Measurements from ENCODE around the gene KCNMA1. TPM values are rescaled to one million over a fixed set of nuclear protein-coding genes. Genes with fewer than 3 reads are reported as not detected.

KCNMA1 gene
- total RNA-seq, 1 experiment from 2014 or later, result 0.49 TPM

GRCh38 chr10:76884673-76885275 lies 752.8 kb downstream of the KCNMA1 start:
- no peak for TF ChIP-seq ZFX (IDR thresholded peaks at IDR 0.05)
- no peak for TF ChIP-seq POLR2A (IDR thresholded peaks at IDR 0.05; ENCODE audit: borderline replicate concordance, extremely low read depth, insufficient read depth, insufficient read length)
- no peaks in the 10 kb centered on the region for H3K36me3 ChIP-seq (ENCODE audit: control insufficient read depth in 1 of 2, insufficient read depth in 2 of 2, low read length in 2 of 2)
- ChIA-PET CTCF (no interaction called here), POLR2A (interaction anchor here (0.7 kb wide), 1 partner anchor 243 kb away, joined by 3 read pairs; no protein-coding TSS in a partner anchor), RAD21 (ENCODE audit: low non-redundant PET in 1 of 2, low total read pairs in 2 of 2, uncharacterized antibody in 2 of 2, unreplicated experiment in 2 of 2) (no interaction called here)
- H3K27ac ChIP-seq (ENCODE audit: low read depth, low read length), result no peak overlapping the region
- H3K4me3 ChIP-seq (replicated peaks in 1 of 2; ENCODE audit: low read depth in 1 of 2, low read length in 2 of 2), result no peak overlapping the region
- DNase-seq (ENCODE audit: low read depth, low spot score) (no peak), ATAC-seq (no peak)
- no peaks in the 10 kb centered on the region for H4K20me1 ChIP-seq (ENCODE audit: insufficient read depth)
- H3K9me2 ChIP-seq (ENCODE audit: insufficient read depth), result no peaks in the 10 kb centered on the region
- H3K4me2 ChIP-seq (ENCODE audit: low read length), result no peak overlapping the region
- H2AFZ ChIP-seq (ENCODE audit: low read depth, low read length, poor library complexity, severe bottlenecking), result no peak overlapping the region
- no peaks in the 10 kb centered on the region for H3K9me3 ChIP-seq (ENCODE audit: control insufficient read depth in 1 of 2, insufficient read depth in 1 of 2, low read depth in 1 of 2, low read length in 2 of 2)
- no peaks in the 10 kb centered on the region for H3K79me2 ChIP-seq (ENCODE audit: insufficient read depth, low read length)
- H3K4me1 ChIP-seq (ENCODE audit: control insufficient read depth in 1 of 2, insufficient read depth in 2 of 2, low read length in 2 of 2), result no peaks in the 10 kb centered on the region
- intact Hi-C loops (cut with micrococcal nuclease), result no loop called here
- H3K27me3 ChIP-seq (ENCODE audit: insufficient read depth, low read length), result peaks cover 10% of the 10 kb centered on the region; the same call in 1 of the 2 replicates
- no peak overlapping the region for H3K9ac ChIP-seq (ENCODE audit: low read length)
- BruUV-seq (replicated peaks), result no TSS peak

DNA sequence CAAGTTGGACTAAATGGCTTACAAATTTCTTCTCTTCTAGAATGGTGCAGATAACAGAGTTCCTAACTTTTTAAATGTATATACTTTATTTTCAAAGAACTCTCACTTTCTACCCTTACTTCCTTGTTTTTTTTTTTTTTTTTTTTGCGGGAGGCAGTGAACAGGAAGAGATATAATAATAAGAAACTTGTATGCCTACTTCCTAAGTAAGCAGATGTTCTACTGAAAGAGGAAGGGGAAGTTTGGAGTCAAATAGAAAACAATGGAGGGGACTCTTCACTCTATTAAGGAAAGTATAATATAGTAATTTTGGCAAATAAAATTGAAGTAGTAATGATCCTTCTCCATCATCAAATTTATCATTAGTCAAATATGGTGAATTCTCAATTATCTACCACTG lies 754.0 kb downstream of the KCNMA1 start:
- no peak overlapping the region for H3K27ac ChIP-seq (ENCODE audit: low read depth, low read length)
- CTCF ChIA-PET, result no interaction called here
- H2AFZ ChIP-seq (ENCODE audit: low read depth, low read length, poor library complexity, severe bottlenecking), result no peak overlapping the region
- H3K4me3 ChIP-seq (replicated peaks in 1 of 2; ENCODE audit: low read depth in 1 of 2, low read length in 2 of 2), result no peak overlapping the region
- H3K36me3 ChIP-seq (ENCODE audit: control insufficient read depth in 1 of 2, insufficient read depth in 2 of 2, low read length in 2 of 2), result no peaks in the 10 kb centered on the region
- RAD21 ChIA-PET (ENCODE audit: low non-redundant PET in 1 of 2, low total read pairs in 2 of 2, uncharacterized antibody in 2 of 2, unreplicated experiment in 2 of 2), result no interaction called here
- no peak overlapping the region for H3K9ac ChIP-seq (ENCODE audit: low read length)
- no peak overlapping the region for H3K4me2 ChIP-seq (ENCODE audit: low read length)
- intact Hi-C loops (cut with micrococcal nuclease), result no loop called here
- BruUV-seq (replicated peaks), result no TSS peak
- ATAC-seq, result no peak
- POLR2A ChIA-PET, result no interaction called here
- H3K9me3 ChIP-seq (ENCODE audit: control insufficient read depth in 1 of 2, insufficient read depth in 1 of 2, low read depth in 1 of 2, low read length in 2 of 2), result no peaks in the 10 kb centered on the region
- no peaks in the 10 kb centered on the region for H3K9me2 ChIP-seq (ENCODE audit: insufficient read depth)
- no peak for TF ChIP-seq FOSL1 (IDR thresholded peaks at IDR 0.05; ENCODE audit: low read depth)
- no peak for TF ChIP-seq EGR1 (IDR thresholded peaks at IDR 0.05; ENCODE audit: low read depth)
- no peak for TF ChIP-seq ELF1 (IDR thresholded peaks at IDR 0.05; ENCODE audit: borderline replicate concordance, low read depth)
- TF ChIP-seq ZFX (IDR thresholded peaks at IDR 0.05), result no peak
- no peak for TF ChIP-seq ZNF274 (IDR thresholded peaks at IDR 0.05; ENCODE audit: low read depth, low read length)
- no peak for TF ChIP-seq POLR2A (IDR thresholded peaks at IDR 0.05; ENCODE audit: borderline replicate concordance, extremely low read depth, insufficient read depth, insufficient read length)
- no peak for TF ChIP-seq JUND (IDR thresholded peaks at IDR 0.05)
- no peak for TF ChIP-seq SIN3A (IDR thresholded peaks at IDR 0.05; ENCODE audit: low read depth)
- TF ChIP-seq POLR2AphosphoS5 (IDR thresholded peaks at IDR 0.05; ENCODE audit: low read depth, low read length), result no peak
- TF ChIP-seq SRF (IDR thresholded peaks at IDR 0.05; ENCODE audit: low read depth), result no peak
- TF ChIP-seq, protein P1, sequence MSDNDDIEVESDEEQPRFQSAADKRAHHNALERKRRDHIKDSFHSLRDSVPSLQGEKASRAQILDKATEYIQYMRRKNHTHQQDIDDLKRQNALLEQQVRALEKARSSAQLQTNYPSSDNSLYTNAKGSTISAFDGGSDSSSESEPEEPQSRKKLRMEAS (IDR thresholded peaks at IDR 0.05), result no peak
- TF ChIP-seq EZH2 (IDR thresholded peaks at IDR 0.05), result no peak
- no peak for TF ChIP-seq REST (IDR thresholded peaks at IDR 0.05; ENCODE audit: low read depth)
- TF ChIP-seq TCF7L2 (IDR thresholded peaks at IDR 0.05; ENCODE audit: borderline replicate concordance, extremely low read depth, insufficient read depth, insufficient read length), result no peak
- no peak for DNase-seq (ENCODE audit: low read depth, low spot score)
- H3K79me2 ChIP-seq (ENCODE audit: insufficient read depth, low read length), result no peaks in the 10 kb centered on the region
- no peaks in the 10 kb centered on the region for H4K20me1 ChIP-seq (ENCODE audit: insufficient read depth)
- no peaks in the 10 kb centered on the region for H3K4me1 ChIP-seq (ENCODE audit: control insufficient read depth in 1 of 2, insufficient read depth in 2 of 2, low read length in 2 of 2)
- peaks cover 10% of the 10 kb centered on the region; the same call in 1 of the 2 replicates for H3K27me3 ChIP-seq (ENCODE audit: insufficient read depth, low read length)

Data from HCT116 (cell line).